ENCODE results near the gene ANKRD36B. TPM values are rescaled to one million over a fixed set of nuclear protein-coding genes. Genes with fewer than 3 reads are reported as not detected.
"Not testable (repeated sequence)": the region's sequence is repeated elsewhere in the genome, so short reads cannot be mapped to it uniquely, and the experiment has no call there.

Gene ANKRD36B
- polyA plus RNA-seq (2012; ENCODE audit: insufficient read length, low read depth), result 1.1 TPM

DNA sequence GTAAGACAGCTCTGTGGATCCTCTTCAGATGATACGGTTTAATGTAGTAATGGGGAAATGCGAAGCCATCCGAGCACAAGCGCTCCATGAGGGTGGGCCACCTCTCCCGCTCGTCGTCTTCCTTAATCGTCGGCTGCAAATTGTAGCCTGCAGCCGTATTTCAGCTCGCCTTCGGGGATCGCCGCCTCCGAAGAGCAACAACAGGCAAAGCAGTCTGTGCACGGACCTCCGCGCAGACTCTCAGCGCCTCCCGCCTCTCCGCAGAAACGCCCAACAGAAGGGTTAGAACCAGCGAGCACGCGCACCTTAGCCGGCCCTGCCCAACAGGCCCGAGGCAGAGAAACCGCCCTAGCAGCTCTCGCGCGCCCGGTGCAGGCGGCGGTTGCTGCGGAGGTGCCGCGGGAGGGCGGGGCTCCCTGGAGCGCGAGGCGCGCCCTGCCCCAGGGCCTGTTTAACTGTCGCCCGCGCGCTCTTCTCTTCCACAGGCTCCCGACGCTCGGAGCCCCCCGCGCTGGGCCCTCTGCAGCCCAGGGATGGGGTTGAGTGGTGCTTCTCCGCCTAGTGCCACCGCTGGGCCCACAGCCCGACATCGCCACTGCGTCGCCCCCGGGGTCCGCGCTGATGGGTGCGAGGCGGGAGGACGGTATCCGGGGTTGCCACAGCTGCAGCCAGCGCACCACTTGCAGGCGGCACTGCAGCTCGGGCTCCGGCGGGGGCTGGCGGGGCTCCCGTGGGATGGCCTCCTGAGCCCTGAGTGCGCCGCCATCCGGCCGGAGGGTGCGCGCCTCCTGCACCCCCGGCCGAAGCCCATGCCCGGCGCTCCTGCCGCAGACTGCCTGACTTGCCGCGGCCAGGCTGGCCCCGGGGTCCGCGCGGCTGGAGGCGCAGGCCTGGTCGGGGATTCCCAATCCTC lies at the start of gene ANKRD36B:
TSS of gene ANKRD36B (minus strand) at position 280 of the 913 bp plus-strand sequence. CDS start at position 88, 192 bp downstream.
- TF ChIP-seq, protein P1, sequence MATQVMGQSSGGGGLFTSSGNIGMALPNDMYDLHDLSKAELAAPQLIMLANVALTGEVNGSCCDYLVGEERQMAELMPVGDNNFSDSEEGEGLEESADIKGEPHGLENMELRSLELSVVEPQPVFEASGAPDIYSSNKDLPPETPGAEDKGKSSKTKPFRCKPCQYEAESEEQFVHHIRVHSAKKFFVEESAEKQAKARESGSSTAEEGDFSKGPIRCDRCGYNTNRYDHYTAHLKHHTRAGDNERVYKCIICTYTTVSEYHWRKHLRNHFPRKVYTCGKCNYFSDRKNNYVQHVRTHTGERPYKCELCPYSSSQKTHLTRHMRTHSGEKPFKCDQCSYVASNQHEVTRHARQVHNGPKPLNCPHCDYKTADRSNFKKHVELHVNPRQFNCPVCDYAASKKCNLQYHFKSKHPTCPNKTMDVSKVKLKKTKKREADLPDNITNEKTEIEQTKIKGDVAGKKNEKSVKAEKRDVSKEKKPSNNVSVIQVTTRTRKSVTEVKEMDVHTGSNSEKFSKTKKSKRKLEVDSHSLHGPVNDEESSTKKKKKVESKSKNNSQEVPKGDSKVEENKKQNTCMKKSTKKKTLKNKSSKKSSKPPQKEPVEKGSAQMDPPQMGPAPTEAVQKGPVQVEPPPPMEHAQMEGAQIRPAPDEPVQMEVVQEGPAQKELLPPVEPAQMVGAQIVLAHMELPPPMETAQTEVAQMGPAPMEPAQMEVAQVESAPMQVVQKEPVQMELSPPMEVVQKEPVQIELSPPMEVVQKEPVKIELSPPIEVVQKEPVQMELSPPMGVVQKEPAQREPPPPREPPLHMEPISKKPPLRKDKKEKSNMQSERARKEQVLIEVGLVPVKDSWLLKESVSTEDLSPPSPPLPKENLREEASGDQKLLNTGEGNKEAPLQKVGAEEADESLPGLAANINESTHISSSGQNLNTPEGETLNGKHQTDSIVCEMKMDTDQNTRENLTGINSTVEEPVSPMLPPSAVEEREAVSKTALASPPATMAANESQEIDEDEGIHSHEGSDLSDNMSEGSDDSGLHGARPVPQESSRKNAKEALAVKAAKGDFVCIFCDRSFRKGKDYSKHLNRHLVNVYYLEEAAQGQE (IDR thresholded peaks at IDR 0.05; ENCODE audit: insufficient read depth in 1 of 2, low read depth in 2 of 2, low read length in 2 of 2), result not testable (repeated sequence)
- TF ChIP-seq FOXP2 (optimal IDR thresholded peaks at IDR 0.05; ENCODE audit: borderline replicate concordance, extremely low read depth, extremely low read length, insufficient read depth); TAF1 (IDR thresholded peaks at IDR 0.05; ENCODE audit: borderline replicate concordance, insufficient read depth, low read length): not testable (repeated sequence)

DNA sequence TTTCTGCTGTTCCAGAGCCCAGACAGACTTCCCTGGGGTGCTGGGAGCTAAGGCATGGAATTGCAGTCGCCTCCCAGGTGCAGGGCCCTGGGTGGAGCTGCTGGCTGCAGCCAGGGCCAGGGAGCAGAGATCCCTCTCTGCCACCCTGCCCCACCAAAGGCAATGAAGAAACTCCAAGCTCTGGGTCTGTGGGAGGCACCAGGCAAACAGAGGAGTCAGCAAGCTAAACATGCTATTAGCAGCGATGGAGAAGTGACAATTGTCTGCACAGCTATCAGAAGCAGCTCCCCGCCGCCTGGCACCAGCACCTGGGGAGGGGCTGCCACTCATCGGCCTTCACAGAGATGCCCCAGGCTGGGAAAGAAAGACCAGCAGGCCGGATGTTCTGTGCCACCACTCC lies 28.2 kb upstream of the ANKRD36B start:
- TF ChIP-seq TAF1 (IDR thresholded peaks at IDR 0.05; ENCODE audit: borderline replicate concordance, insufficient read depth, low read length), result no peak
- TF ChIP-seq FOXP2 (optimal IDR thresholded peaks at IDR 0.05; ENCODE audit: borderline replicate concordance, extremely low read depth, extremely low read length, insufficient read depth), result no peak

DNA sequence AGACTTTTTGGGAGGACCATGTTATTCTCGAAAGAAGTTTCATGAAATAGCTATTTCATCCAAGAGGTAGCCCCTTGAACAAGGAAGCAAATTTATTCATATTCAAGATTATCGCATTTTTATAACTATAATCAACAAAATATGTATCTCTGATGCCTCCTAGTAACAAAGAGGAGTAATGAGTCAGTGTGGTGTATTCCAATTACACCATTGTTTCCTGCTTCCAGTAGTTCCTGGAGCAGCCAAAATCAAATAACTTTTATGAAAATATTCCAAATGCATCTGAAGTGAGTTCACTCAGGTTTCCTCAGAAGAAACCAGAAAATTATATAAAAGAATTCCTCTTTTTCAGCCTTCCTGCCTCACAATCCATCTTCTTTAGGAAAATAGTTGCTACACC lies 43.0 kb downstream of the ANKRD36B start:
- TF ChIP-seq, protein P1 (IDR thresholded peaks at IDR 0.05; ENCODE audit: insufficient read depth in 1 of 2, low read depth in 2 of 2, low read length in 2 of 2), result no peak
- TF ChIP-seq TAF1 (IDR thresholded peaks at IDR 0.05; ENCODE audit: borderline replicate concordance, insufficient read depth, low read length) (no peak), FOXP2 (optimal IDR thresholded peaks at IDR 0.05; ENCODE audit: borderline replicate concordance, extremely low read depth, extremely low read length, insufficient read depth) (no peak)
